ENCODE results near the gene SCN4B. TPM values are rescaled to one million over a fixed set of nuclear protein-coding genes. Genes with fewer than 3 reads are reported as not detected.

The SCN4B gene
- total and polyA plus RNA-seq, 2 donors (not counting 3 experiments of a cell fraction or from before 2014, with no cell fraction given) = 0.06 to 0.13 TPM

DNA sequence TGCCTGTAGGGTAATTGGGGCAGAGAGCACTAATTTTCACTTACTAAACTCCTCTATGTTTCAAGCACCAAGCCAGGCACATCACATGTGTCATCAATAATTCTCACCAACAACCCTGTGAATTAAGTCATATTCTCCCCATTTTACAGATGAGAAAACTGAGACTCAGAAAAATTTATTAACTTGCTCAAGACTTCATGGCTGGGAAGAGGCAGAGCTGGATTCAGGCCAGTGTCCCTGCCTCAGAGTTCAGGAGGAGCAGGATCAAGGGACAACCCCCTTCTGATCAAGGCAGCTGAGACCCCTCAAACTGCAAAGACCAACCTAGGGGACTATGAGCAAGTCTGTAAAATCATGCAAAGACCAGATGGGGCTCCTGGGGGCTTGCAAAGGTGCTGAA lies 68.0 kb downstream of the SCN4B start:
- DNase-seq (ENCODE audit: low read depth, low spot score) (no peak), FAIRE-seq (no peak)
- no peak for TF ChIP-seq GATA2 (IDR thresholded peaks at IDR 0.05; ENCODE audit: insufficient read depth, insufficient read length, low read depth, low read length)
- TF ChIP-seq JUN (IDR thresholded peaks at IDR 0.05; ENCODE audit: borderline replicate concordance, insufficient read depth, insufficient read length, low read depth) = no peak
- TF ChIP-seq MYC (IDR thresholded peaks at IDR 0.05; ENCODE audit: low read depth, low read length) = no peak
- no peak for TF ChIP-seq FOS (IDR thresholded peaks at IDR 0.05; ENCODE audit: borderline replicate concordance, insufficient read depth, low read length)
- no peak for TF ChIP-seq MAX (IDR thresholded peaks at IDR 0.05; ENCODE audit: insufficient read depth, insufficient read length)
- no peak for TF ChIP-seq EZH2 (IDR thresholded peaks at IDR 0.05; ENCODE audit: borderline replicate concordance, low read depth, low read length, severe bottlenecking)
- no peak for TF ChIP-seq POLR2A (IDR thresholded peaks at IDR 0.05; ENCODE audit: low read depth, low read length)
- TF ChIP-seq CTCF (IDR thresholded peaks at IDR 0.05; ENCODE audit: extremely low read depth in 1 of 2, insufficient read depth in 1 of 2, low read depth in 1 of 2, low read length in 2 of 2) = no peak
- no peak for TF ChIP-seq POLR2AphosphoS5 (IDR thresholded peaks at IDR 0.05; ENCODE audit: insufficient read depth, low read depth, low read length)
- Histone ChIP-seq H3K9me1 (replicated peaks; ENCODE audit: control insufficient read depth, extremely low read depth, insufficient read depth, low read length) (no peaks in the 10 kb centered on the region), H3K9ac (replicated peaks; ENCODE audit: extremely low read depth, insufficient read depth, low read length) (no peak overlapping the region), H3K36me3 (ENCODE audit: control insufficient read depth in 2 of 2, extremely low read depth in 1 of 2, insufficient read depth in 2 of 2, low read length in 2 of 2) (no peaks in the 10 kb centered on the region), H3K27me3 (ENCODE audit: control insufficient read depth in 2 of 2, insufficient read depth in 2 of 2, low read length in 2 of 2) (peaks cover 3% of the 10 kb centered on the region in 2 experiments), H3K4me1 (ENCODE audit: control insufficient read depth, extremely low read depth, insufficient read depth, low read length) (peaks cover 8% of the 10 kb centered on the region), H4K20me1 (replicated peaks; ENCODE audit: control insufficient read depth, extremely low read depth, insufficient read depth, low read length) (no peaks in the 10 kb centered on the region), H2AFZ (ENCODE audit: low read depth, low read length) (no peak overlapping the region), H3K9me3 (replicated peaks; ENCODE audit: control insufficient read depth, insufficient read depth, low read length) (no peaks in the 10 kb centered on the region), H3K79me2 (ENCODE audit: control insufficient read depth, insufficient read depth, low read length) (no peaks in the 10 kb centered on the region), H3K27ac (ENCODE audit: insufficient read depth, low read depth, low read length) (no peak overlapping the region), H3K4me2 (ENCODE audit: insufficient read depth, low read length) (no peak overlapping the region), H3K4me3 (replicated peaks in 1 of 3; ENCODE audit: insufficient read depth in 1 of 3, low read depth in 1 of 3, low read length in 3 of 3) (no peak overlapping the region)
- dilution Hi-C loops (cut with MboI; ENCODE audit: extremely low pct_ligation_motif_present, low sequenced_read_pairs) (no loop called here), intact Hi-C loops (cut with micrococcal nuclease) (no loop called here)
- POLR2A ChIA-PET = no interaction called here
- no TSS peak for BruUV-seq (replicated peaks)
- CTCF ChIA-PET = interaction anchor here (1.0 to 1.3 kb wide), 2 partner anchors 13 to 31 kb away, joined by 3 read pairs; no protein-coding TSS in a partner anchor
